Measurements from ENCODE around the gene KCNQ5. TPM values are rescaled to one million over a fixed set of nuclear protein-coding genes. Genes with fewer than 3 reads are reported as not detected.

Gene KCNQ5
- total RNA-seq, 1 donor from 2014 or later, result 1.7 TPM

DNA sequence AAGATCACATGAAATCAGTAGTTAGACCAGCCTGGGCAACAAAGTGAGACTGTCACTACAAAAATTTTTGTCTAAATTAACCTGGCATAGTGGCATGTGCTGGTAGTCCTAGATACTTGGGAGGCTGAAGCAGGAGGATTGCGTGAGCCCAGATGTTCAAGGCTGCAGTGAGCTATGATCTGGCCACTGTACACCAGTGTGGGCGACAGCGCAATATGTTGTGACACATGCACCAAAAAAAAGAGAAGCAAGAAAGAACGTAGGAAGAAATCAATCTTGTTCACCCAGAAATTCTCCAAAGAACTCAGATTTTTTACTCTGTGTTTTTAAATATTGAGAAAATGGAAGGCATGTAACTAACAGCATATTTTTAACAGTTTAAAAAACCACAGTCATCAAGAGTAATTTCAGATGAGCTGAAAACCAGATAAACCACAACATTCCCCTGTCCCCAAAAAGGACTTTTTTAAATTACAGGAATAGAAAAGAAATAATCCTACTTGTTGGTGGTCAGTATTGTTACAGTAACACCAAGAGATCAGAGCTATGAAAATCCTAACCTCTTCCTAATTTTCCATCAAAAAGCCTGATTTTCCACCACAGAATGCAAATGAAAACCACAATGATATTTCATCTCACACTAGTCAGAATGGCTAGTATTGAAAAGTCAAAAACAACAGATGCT is 363.3 kb downstream of the KCNQ5 start:
- TF ChIP-seq CTCF (conservative IDR thresholded peaks at IDR 0.05; ENCODE audit: low read depth, low read length), result no peak
- no peak for DNase-seq (ENCODE audit: low read depth)
- H3K4me3 ChIP-seq (ENCODE audit: low read depth, low read length), result no peak overlapping the region

GRCh38 chr6:72987301-72987700 is 365.4 kb downstream of the KCNQ5 start:
- no peak overlapping the region for H3K4me3 ChIP-seq (ENCODE audit: low read depth, low read length)
- TF ChIP-seq CTCF (conservative IDR thresholded peaks at IDR 0.05; ENCODE audit: low read depth, low read length), result no peak
- DNase-seq (ENCODE audit: low read depth), result no peak

DNA sequence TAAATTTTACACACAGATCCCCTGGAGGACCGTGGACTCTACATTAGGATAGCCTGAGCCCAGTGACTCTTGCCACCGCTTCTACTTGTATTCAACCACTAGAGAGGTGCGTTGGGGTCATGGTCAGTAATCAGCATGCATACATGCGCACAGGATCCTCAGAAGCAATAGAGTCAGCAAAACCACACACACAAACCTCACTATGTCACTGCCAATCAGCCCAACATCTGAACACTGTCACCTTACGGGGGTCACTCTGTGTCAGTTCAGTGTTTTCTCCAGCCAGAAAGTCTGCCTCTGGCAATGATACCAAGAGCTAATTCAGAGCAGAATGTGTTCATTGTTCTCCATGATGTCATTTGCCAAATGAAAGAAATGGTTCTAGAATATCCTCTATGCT is 378.1 kb downstream of the KCNQ5 start:
- no peak overlapping the region for H3K4me3 ChIP-seq (ENCODE audit: low read depth, low read length)
- DNase-seq (ENCODE audit: low read depth), result no peak
- TF ChIP-seq CTCF (conservative IDR thresholded peaks at IDR 0.05; ENCODE audit: low read depth, low read length), result no peak

DNA sequence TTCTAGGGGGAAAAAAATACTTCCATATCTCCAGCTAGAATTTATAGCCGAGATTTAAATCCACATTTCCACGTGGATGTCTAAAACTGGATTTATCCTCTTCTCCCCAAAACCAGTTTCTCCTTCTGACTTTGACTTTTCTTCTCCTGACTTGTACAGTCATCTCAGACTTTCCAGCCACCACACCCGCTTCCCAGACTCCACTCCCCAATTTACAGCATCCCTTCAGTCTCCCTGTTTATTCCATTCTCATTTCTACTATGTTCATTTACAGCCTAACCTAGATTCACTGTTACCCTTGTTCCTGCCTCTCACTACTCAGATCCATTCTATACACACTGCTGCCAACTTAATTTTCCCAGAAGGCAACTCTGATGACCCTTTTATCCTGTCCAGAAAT is 378.6 kb downstream of the KCNQ5 start:
- no peak for TF ChIP-seq CTCF (conservative IDR thresholded peaks at IDR 0.05; ENCODE audit: low read depth, low read length)
- no peak for DNase-seq (ENCODE audit: low read depth)
- no peak overlapping the region for H3K4me3 ChIP-seq (ENCODE audit: low read depth, low read length)

DNA sequence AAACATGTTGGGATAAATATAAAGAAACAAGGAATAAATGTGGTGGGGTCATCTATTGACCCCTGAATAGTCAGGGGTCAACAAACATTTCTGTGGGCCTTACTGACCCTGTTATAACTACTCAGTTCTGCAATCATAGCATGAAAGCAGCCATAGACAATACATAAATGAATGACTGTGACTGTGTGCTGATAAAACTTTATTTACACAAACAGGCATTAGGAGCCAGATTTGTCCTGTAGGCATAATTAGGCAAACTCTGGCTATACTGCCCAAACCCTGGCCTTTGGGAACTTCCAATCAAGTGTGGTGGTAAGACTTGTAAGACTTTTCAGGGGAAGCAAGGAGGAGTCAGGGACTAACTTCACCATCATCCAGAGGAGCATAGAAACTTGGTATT is 380.7 kb downstream of the KCNQ5 start:
- TF ChIP-seq CTCF (conservative IDR thresholded peaks at IDR 0.05; ENCODE audit: low read depth, low read length), result no peak
- no peak for DNase-seq (ENCODE audit: low read depth)
- H3K4me3 ChIP-seq (ENCODE audit: low read depth, low read length), result no peak overlapping the region

DNA sequence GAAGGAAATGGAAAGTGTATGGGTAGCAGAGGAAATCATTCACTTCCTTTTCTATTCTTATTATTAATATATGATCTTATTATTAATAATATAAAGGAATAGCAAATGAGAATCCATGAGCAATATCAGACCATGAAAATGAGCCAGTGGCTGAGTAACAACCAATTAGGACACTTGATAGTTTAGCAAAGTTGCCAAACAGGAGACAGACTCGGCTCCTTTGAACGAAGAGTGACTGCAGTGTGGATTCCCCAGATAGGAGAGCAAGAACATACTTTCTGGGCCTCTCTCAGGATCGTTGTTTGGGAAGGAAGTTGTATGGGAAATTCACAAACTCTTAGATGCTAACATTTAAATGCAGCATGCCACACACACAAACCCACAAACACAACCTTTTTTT is 381.4 kb downstream of the KCNQ5 start:
- TF ChIP-seq CTCF (conservative IDR thresholded peaks at IDR 0.05; ENCODE audit: low read depth, low read length), result no peak
- no peak for DNase-seq (ENCODE audit: low read depth)
- no peak overlapping the region for H3K4me3 ChIP-seq (ENCODE audit: low read depth, low read length)

- no peak for TF ChIP-seq CTCF (conservative IDR thresholded peaks at IDR 0.05; ENCODE audit: low read depth, low read length)
- H3K4me3 ChIP-seq (ENCODE audit: low read depth, low read length), result no peak overlapping the region
- no peak for DNase-seq (ENCODE audit: low read depth)
Observed at GRCh38 chr6:73004231-73004630, 382.4 kb downstream of the KCNQ5 start.

All from epithelial cell of proximal tubule (primary cell).